OCI-LY7 (cell line): ENCODE data around the gene GPC3. TPM values are rescaled to one million over a fixed set of nuclear protein-coding genes. Genes with fewer than 3 reads are reported as not detected.
"Not testable (repeated sequence)": the region's sequence is repeated elsewhere in the genome, so short reads cannot be mapped to it uniquely, and the experiment has no call there.

Experiments
- BruUV-seq: library from RNA; stranded (reverse); fragments of 400-500 nt; replicated peaks from 2 replicates; lab custom pipeline; 2021; lab: Mats Ljungman, UMichigan
- CTCF ChIA-PET: fragments of 300-600 bp; sonication (Branson Sonifier 250); formaldehyde crosslinking; loops from one replicate; lab custom pipeline; 2022; ENCODE audit warnings: antibody characterized with exemption; ENCODE audit not compliant: unreplicated experiment; lab: Charles Lee
- POLR2A ChIA-PET: fragments of 300-600 bp; sonication (Branson Sonifier 250); formaldehyde crosslinking; loops from one replicate; lab custom pipeline; 2022; ENCODE audit warnings: antibody characterized with exemption; lab: Charles Lee
- DNase-seq: peaks from one replicate; pipeline ENCODE4 v3.0.0-alpha.2; 2015; ENCODE audit warnings: low spot score
- H2AFZ ChIP-seq: fragments of 200-600 bp; sonication (generic), shearing (Covaris generic); 2 replicates; pipeline ENCODE4 v1.6.1; 2014; ENCODE audit warnings: mild to moderate bottlenecking, antibody characterized with exemption, low read length, moderate library complexity
- H3K27ac ChIP-seq: fragments of 200-600 bp; sonication (generic); 2 replicates; pipeline ENCODE4 v1.5.1; 2014; ENCODE audit warnings: mixed run types, low read depth, mild to moderate bottlenecking, moderate library complexity, low read length, inconsistent platforms; ENCODE audit not compliant: poor library complexity, severe bottlenecking
- H3K36me3 ChIP-seq: fragments of 200-600 bp; sonication (generic); 2 replicates; pipeline ENCODE4 v1.6.1; 2014; ENCODE audit warnings: mild to moderate bottlenecking, antibody characterized with exemption, low read length, moderate library complexity, mixed read lengths; ENCODE audit not compliant: insufficient read depth
- H3K4me1 ChIP-seq: fragments of 200-600 bp; sonication (generic); 2 replicates; pipeline ENCODE4 v1.5.1; 2014; ENCODE audit warnings: mild to moderate bottlenecking, low read length; ENCODE audit not compliant: insufficient read depth, poor library complexity, severe bottlenecking
- H3K4me2 ChIP-seq: fragments of 200-600 bp; sonication (generic); 2 replicates; pipeline ENCODE4 v1.6.1; 2014; ENCODE audit warnings: mild to moderate bottlenecking, low read length
- H3K4me3 ChIP-seq: fragments of 200-600 bp; sonication (generic); 2 replicates; pipeline ENCODE4 v1.5.1; 2014; ENCODE audit warnings: mild to moderate bottlenecking, low read depth, low read length; ENCODE audit not compliant: poor library complexity, severe bottlenecking
- H3K79me2 ChIP-seq: fragments of 200-600 bp; sonication (generic); 2 replicates; pipeline ENCODE4 v1.6.1; 2016; ENCODE audit warnings: low read depth, mild to moderate bottlenecking, low read length, moderate library complexity, mixed read lengths; ENCODE audit not compliant: insufficient read depth
- H3K9me2 ChIP-seq: fragments of 200-600 bp; sonication (generic); 2 replicates; pipeline ENCODE4 v1.6.1; 2016; ENCODE audit warnings: mild to moderate bottlenecking, low read length, mixed read lengths; ENCODE audit not compliant: insufficient read depth
- H3K9me3 ChIP-seq: fragments of 200-600 bp; sonication (generic); 2 replicates; pipeline ENCODE4 v1.6.1; 2014; ENCODE audit warnings: mild to moderate bottlenecking, mixed run types, low read length, mixed read lengths
- H4K20me1 ChIP-seq: fragments of 200-600 bp; sonication (generic); 2 replicates; pipeline ENCODE4 v1.6.1; 2014; ENCODE audit warnings: mild to moderate bottlenecking, antibody characterized with exemption, low read length, moderate library complexity, mixed read lengths; ENCODE audit not compliant: insufficient read depth
- CTCF ChIP-seq: fragments of 200-600 bp; sonication (generic); conservative IDR thresholded peaks from 2 replicates; pipeline ENCODE4 v1.5.1; 2014; ENCODE audit warnings: mild to moderate bottlenecking, antibody characterized with exemption, low read length, moderate library complexity, mixed read lengths
- EZH2phosphoT487 ChIP-seq: fragments of 200-600 bp; sonication (generic); IDR thresholded peaks from 2 replicates; pipeline ENCODE4 v1.6.1; 2018; ENCODE audit warnings: low read depth, borderline replicate concordance, mild to moderate bottlenecking, mixed run types, antibody characterized with exemption, low read length, moderate library complexity, mixed read lengths
- intact Hi-C: fragments of 100-400 bp; cut with micrococcal nuclease; formaldehyde crosslinking; loops from one replicate; pipeline ENCODE4 v1.10.0; 2022; ENCODE audit not compliant: unreplicated experiment
- total RNA-seq, 2 experiments: library from RNA; depleted of rRNA in 1 of 2; stranded (reverse); fragments of >200 nt in 1 of 2; shearing (Covaris generic) in 1 of 2; gene quantifications; 2 replicates each; pipeline ENCODE4 v1.2.3, GENCODE V29; 2014 to 2022

Gene GPC3
- total RNA-seq, 2 experiments from 2014 or later = not detected

GRCh38 chrX:133991814-133992213 is 6.4 kb upstream of the GPC3 start:
- CTCF ChIA-PET = no interaction called here
- no peaks in the 10 kb centered on the region for H3K79me2 ChIP-seq
- H3K4me2 ChIP-seq = no peak overlapping the region
- no TSS peak for BruUV-seq
- intact Hi-C loops = no loop called here
- no peaks in the 10 kb centered on the region for H3K36me3 ChIP-seq
- no peak for DNase-seq
- no peaks in the 10 kb centered on the region for H3K4me1 ChIP-seq
- H2AFZ ChIP-seq = no peak overlapping the region
- no peaks in the 10 kb centered on the region for H3K9me2 ChIP-seq
- no peak overlapping the region for H3K27ac ChIP-seq
- POLR2A ChIA-PET = interaction anchor here (0.5 kb wide), 1 partner anchor 17 kb away, joined by 3 read pairs; no protein-coding TSS in a partner anchor
- H4K20me1 ChIP-seq = no peaks in the 10 kb centered on the region
- H3K4me3 ChIP-seq = no peak overlapping the region
- H3K9me3 ChIP-seq = no peaks in the 10 kb centered on the region
- TF ChIP-seq CTCF (no peak), EZH2phosphoT487 (no peak)

GRCh38 chrX:133991057-133991456 is 5.7 kb upstream of the GPC3 start:
- intact Hi-C loops, BruUV-seq: not testable (repeated sequence)

GRCh38 chrX:133989993-133990392 is 4.6 kb upstream of the GPC3 start:
- Histone ChIP-seq H3K27ac (no peak overlapping the region), H3K4me3 (no peak overlapping the region), H3K4me2 (no peak overlapping the region), H2AFZ (no peak overlapping the region), H3K9me2 (no peaks in the 10 kb centered on the region), H3K9me3 (no peaks in the 10 kb centered on the region), H4K20me1 (no peaks in the 10 kb centered on the region), H3K79me2 (no peaks in the 10 kb centered on the region), H3K4me1 (no peaks in the 10 kb centered on the region), H3K36me3 (no peaks in the 10 kb centered on the region)
- BruUV-seq = no TSS peak
- intact Hi-C loops = no loop called here
- CTCF ChIA-PET = no interaction called here
- POLR2A ChIA-PET = no interaction called here
- TF ChIP-seq CTCF (no peak), EZH2phosphoT487 (no peak)
- DNase-seq = no peak

More at GRCh38 chrX:133991057-133991456, 5.7 kb upstream of the GPC3 start:
- H4K20me1 ChIP-seq, H3K4me1 ChIP-seq, H3K4me3 ChIP-seq, H2AFZ ChIP-seq, CTCF ChIA-PET, H3K9me3 ChIP-seq, H3K4me2 ChIP-seq, H3K79me2 ChIP-seq, H3K9me2 ChIP-seq, DNase-seq, H3K27ac ChIP-seq, POLR2A ChIA-PET, H3K36me3 ChIP-seq: not testable (repeated sequence)
